Measurements from ENCODE around the gene ZNF716.
"Not testable (repeated sequence)": the region's sequence is repeated elsewhere in the genome, so short reads cannot be mapped to it uniquely, and the experiment has no call there.

ZNF716 gene

DNA sequence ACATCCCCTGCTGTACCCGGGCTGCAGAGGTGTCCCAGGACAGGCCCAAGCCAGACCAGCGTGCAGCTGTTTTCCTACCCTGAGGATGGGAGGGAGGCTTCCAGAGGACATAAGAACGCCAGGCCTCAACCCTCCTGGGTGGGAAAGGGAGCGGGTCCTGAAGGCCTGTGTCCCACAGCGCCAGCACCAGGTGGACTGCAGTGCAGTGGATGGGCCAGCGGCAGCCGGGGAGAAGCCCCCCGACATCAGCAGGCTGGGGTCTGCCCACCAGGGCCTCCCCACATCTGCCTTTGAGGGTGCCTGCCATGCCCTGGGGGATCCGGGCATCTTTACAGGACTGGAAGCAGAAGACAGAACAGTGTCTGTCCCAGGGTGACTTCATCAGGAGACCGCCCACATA lies 22.8 kb upstream of the ZNF716 start:
- no peak for DNase-seq

GRCh38 chr7:57427594-57427993 lies 22.4 kb upstream of the ZNF716 start:
- no peak for DNase-seq

DNA sequence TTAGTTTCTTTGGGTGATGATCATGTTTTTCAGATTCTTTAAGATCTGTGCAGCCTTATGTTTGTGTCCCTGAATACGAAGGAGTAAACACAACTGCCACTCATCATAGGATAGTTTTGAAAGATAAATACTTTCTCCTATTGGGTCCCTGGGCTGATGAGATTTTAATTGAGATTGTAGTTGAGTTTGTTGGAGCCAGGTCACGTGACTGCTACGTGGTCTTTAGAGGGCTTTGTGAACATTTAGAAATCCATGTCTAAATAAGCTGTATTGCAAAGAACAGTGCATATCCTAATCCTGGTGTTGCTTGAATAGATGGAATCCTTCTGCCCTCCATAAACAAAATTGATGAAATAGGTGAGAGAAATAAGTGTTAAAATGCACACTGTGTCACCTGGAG lies 17.4 kb upstream of the ZNF716 start:
- no peak for DNase-seq

DNA sequence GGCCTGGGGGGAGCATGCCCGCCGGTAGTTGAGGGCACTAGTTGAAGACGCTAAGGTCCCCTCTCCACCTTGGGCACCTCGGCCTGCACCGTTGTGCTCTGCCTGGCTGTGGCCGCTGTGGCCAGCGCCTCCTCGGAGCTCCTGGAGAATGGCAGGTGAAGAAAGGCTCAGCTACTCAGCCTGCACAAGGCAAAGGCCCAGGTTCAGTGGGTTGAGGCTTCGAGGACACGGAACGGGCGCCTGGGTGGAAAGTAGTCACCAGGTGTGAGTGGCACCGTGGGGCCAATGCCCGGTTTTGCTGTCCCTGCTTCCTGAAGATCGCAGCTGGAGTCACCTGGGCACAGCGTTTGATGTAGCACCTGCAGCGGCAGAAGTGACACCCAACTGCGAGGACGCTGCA lies 12.4 kb upstream of the ZNF716 start:
- DNase-seq, result no peak

DNA sequence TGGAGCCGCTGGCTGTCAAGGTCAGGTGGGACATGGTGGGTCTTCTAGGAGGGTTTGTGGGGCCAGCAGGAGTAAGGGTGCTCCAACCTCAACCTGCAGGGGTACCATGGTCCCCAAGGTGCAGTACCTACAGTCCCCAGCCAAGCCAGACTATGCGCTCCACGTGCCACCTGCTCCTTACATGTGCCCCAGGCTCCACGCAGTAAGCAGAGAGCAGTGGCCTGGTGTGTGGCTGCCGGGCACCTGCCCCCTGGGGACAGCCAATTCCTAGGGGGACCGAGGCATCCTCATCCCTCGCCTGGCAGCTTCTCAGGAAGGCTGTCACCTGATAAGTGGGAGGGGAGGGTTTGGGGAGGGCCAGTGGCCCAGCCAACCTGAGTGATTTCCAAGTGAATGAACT lies 11.7 kb upstream of the ZNF716 start:
- DNase-seq, result no peak

DNA sequence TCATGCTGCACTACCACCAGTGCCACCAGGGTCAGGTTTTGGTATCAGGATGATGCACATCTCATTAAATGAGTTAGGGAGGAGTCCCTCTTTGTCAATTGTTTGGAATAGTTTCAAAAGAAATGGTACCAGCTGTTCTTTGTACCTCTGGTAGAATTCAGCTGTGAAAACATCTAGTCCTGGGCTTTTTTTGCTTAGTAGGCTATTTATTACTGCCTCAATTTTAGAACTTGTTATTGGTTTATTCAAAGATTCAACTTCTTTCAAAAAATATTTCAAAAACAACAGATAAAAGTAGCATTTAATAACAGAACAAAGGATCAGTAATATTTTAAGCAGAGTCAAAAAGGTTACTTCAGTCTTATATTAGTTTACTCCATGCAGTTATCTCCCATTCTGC lies 6.4 kb upstream of the ZNF716 start:
- DNase-seq, result no peak

GRCh38 chr7:57469186-57469828 lies 19.3 kb downstream of the ZNF716 start:
- DNase-seq, result not testable (repeated sequence)

- not testable (repeated sequence) for DNase-seq
These were observed 30.3 kb downstream of the ZNF716 start for GRCh38 chr7:57480304-57480703.

DNA sequence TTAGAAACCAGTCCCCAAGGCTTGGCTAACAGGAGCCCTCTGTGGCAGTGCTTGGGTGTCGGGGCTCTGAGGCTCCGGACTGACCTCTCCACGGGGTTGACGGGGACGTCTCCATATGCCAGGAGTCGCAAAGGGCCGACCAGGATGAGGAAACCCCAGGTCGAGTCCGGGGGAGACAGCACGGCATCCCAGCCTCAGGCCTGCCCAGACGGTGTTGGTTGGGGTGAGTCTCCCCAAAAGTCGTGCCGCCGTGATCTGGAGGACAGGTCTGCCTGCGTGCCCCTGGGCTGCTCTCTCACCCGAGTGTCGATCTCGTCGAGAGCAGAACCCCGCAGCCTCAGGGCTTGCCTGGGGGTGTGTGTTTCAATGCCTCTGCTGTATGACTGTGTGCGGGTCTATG lies 35.0 kb downstream of the ZNF716 start:
- not testable (repeated sequence) for DNase-seq

GRCh38 chr7:57487957-57488356 lies 38.0 kb downstream of the ZNF716 start:
- no peak for DNase-seq

DNA sequence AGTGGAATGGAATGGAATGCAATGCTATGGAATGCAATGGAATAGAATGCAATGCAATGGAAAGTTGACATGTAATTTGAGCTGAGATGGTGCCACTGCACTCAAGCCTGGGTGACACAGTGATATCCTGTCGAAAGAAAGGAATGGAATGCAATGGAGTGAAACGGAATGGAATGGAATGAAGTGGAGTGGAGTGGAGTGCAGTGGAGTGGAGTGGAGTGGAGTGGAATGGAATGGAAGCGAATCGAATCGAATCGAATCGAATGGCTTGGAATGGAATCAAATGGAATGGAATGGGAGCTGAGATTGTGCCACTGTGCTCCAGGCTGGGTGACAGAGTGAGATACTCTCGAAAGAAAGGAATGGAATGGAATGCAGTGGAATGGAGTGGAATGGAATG lies 45.1 kb downstream of the ZNF716 start:
- not testable (repeated sequence) for DNase-seq

DNA sequence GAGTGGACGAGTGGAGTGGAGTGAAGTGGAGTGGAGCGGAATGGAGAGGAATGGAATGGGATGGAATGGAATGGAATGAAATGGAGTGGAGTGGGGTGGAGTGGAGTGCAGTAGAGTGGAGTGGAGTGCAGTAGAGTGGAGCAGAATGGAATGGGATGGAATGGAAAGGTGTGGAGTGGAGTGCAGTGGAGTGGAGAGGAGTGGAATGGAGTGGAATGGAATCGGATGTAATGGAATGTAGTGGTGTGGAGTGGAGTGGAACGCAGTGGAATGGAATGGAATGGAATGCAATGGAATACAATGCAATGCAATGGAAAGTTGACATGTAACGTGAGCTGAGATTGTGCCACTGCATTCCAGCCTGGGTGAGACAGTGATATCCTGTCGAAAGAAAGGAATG lies 46.4 kb downstream of the ZNF716 start:
- DNase-seq, result no peak

- DNase-seq, result no peak
These were observed 55.2 kb downstream of the ZNF716 start for GRCh38 chr7:57505176-57505575.

Measured in CD4-positive, alpha-beta T cell treated with Interferon alpha-2 for 1 hour (primary cell).